Fibroblast of villous mesenchyme (primary cell): ENCODE results near the gene ZCCHC10. TPM values are rescaled to one million over a fixed set of nuclear protein-coding genes. Genes with fewer than 3 reads are reported as not detected.
A peak's percentile ranks its signal among the peaks of the same experiment; 100 is the strongest.
"Not testable (repeated sequence)": the region's sequence is repeated elsewhere in the genome, so short reads cannot be mapped to it uniquely, and the experiment has no call there.

Experiments used
- DNase-seq: peaks from one replicate; pipeline ENCODE4 v3.0.0-alpha.2; 2010; ENCODE audit warnings: low read depth
- H3K4me3 ChIP-seq: 2 replicates; pipeline ENCODE4 v1.5.1; 2011; ENCODE audit warnings: low read depth, mild to moderate bottlenecking, low read length
- CTCF ChIP-seq: IDR thresholded peaks from 2 replicates; pipeline ENCODE4 v1.5.1; 2012; ENCODE audit warnings: low read depth, mild to moderate bottlenecking, low read length; ENCODE audit not compliant: insufficient read depth
- total RNA-seq: library from RNA; depleted of rRNA; stranded (reverse); fragments of >200 nt; gene quantifications from 2 replicates; pipeline ENCODE4 v1.2.3, GENCODE V29; 2012

Gene ZCCHC10
- total RNA-seq, 1 donor = 25.5 TPM

GRCh38 chr5:132998556-132998955, 27.8 kb downstream of the ZCCHC10 start:
- no peak for TF ChIP-seq CTCF
- DNase-seq = no peak
- no peak overlapping the region for H3K4me3 ChIP-seq

- no peak for DNase-seq
- no peak overlapping the region for H3K4me3 ChIP-seq
- no peak for TF ChIP-seq CTCF
These were observed 30.0 kb downstream of the ZCCHC10 start for GRCh38 chr5:132996307-132996706.

- TF ChIP-seq CTCF = no peak
- peak overlapping the region; percentile 57 for H3K4me3 ChIP-seq
- no peak for DNase-seq
These were observed 38.6 kb downstream of the ZCCHC10 start for GRCh38 chr5:132987531-132988408.

GRCh38 chr5:132982971-132983370, 43.4 kb downstream of the ZCCHC10 start:
- not testable (repeated sequence) for H3K4me3 ChIP-seq, DNase-seq

GRCh38 chr5:132981288-132981687, 45.1 kb downstream of the ZCCHC10 start:
- H3K4me3 ChIP-seq = no peak overlapping the region
- TF ChIP-seq CTCF = no peak
- DNase-seq = no peak

GRCh38 chr5:132979976-132980375, 46.4 kb downstream of the ZCCHC10 start:
- no peak for DNase-seq
- no peak overlapping the region for H3K4me3 ChIP-seq
- no peak for TF ChIP-seq CTCF

GRCh38 chr5:132979367-132979940, 46.9 kb downstream of the ZCCHC10 start:
- no peak overlapping the region for H3K4me3 ChIP-seq
- DNase-seq = peak; percentile 11
- TF ChIP-seq CTCF = no peak
